C4-2B (cell line): ENCODE results near the gene CCDC175.

ENCODE experiments used
- CTCF ChIP-seq: fragments of 450-650 bp; conservative IDR thresholded peaks from 2 replicates; pipeline ENCODE4 v1.5.1; 2017; ENCODE audit warnings: mild to moderate bottlenecking
- ZFX ChIP-seq: fragments of 450-650 bp; IDR thresholded peaks from 2 replicates; pipeline ENCODE4 v1.6.1; 2017

- TF ChIP-seq CTCF: no peak
- no peak for TF ChIP-seq ZFX
Measured at GRCh38 chr14:59529189-59529588, 47.4 kb downstream of the CCDC175 start.
